Endodermal cell (in vitro differentiated cells): ENCODE data around the gene HS6ST3. TPM values are rescaled to one million over a fixed set of nuclear protein-coding genes. Genes with fewer than 3 reads are reported as not detected.

ENCODE experiments used
- DNase-seq: peaks from one replicate; pipeline ENCODE4 v3.0.0-alpha.2; 2017
- H3K27ac ChIP-seq: 2 replicates; pipeline ENCODE4 v1.5.1; 2013; ENCODE audit warnings: mild to moderate bottlenecking, low read depth, low read length, moderate library complexity
- H3K27me3 ChIP-seq: 2 replicates; pipeline ENCODE4 v1.6.1; 2013; ENCODE audit warnings: mild to moderate bottlenecking, low read length, moderate library complexity; ENCODE audit not compliant: insufficient read depth, control insufficient read depth, poor library complexity, severe bottlenecking
- H3K36me3 ChIP-seq: 2 replicates; pipeline ENCODE4 v1.7.0; 2013; ENCODE audit warnings: mild to moderate bottlenecking, low read length, moderate library complexity; ENCODE audit not compliant: control insufficient read depth, insufficient read depth
- H3K4me1 ChIP-seq: one replicate; pipeline ENCODE4 v1.7.0; 2013; ENCODE audit warnings: low read length; ENCODE audit not compliant: control insufficient read depth, insufficient read depth
- H3K4me3 ChIP-seq: 2 replicates; pipeline ENCODE4 v1.5.1; 2013; ENCODE audit warnings: mild to moderate bottlenecking, low read length, moderate library complexity
- H3K9ac ChIP-seq: 2 replicates; pipeline ENCODE4 v1.6.1; 2013; ENCODE audit warnings: mild to moderate bottlenecking, low read length, moderate library complexity; ENCODE audit not compliant: poor library complexity, severe bottlenecking; ENCODE audit errors: extremely low read depth
- H3K9me3 ChIP-seq: 2 replicates; pipeline ENCODE4 v1.6.1; 2013; ENCODE audit warnings: mild to moderate bottlenecking, low read length, moderate library complexity; ENCODE audit not compliant: control insufficient read depth
- H3K27ac Mint-ChIP-seq: 2 replicates; pipeline ENCODE4 v1.8.0; 2020; ENCODE audit warnings: mixed read lengths
- H3K27me3 Mint-ChIP-seq: 2 replicates; pipeline ENCODE4 v1.8.0; 2021; ENCODE audit warnings: mild to moderate bottlenecking, mixed read lengths; ENCODE audit not compliant: insufficient read depth
- H3K36me3 Mint-ChIP-seq: 2 replicates; pipeline ENCODE4 v1.8.0; 2020; ENCODE audit warnings: low read depth, mixed read lengths
- H3K4me1 Mint-ChIP-seq: 2 replicates; pipeline ENCODE4 v1.8.0; 2020; ENCODE audit warnings: mixed read lengths
- H3K4me3 Mint-ChIP-seq: 2 replicates; pipeline ENCODE4 v1.8.0; 2020; ENCODE audit warnings: mild to moderate bottlenecking, moderate library complexity, mixed read lengths
- H3K9me3 Mint-ChIP-seq: 2 replicates; pipeline ENCODE4 v1.8.0; 2020; ENCODE audit warnings: mild to moderate bottlenecking, mixed read lengths
- WGBS, 2 experiments: methylation state at CpG; one replicate each; pipeline versions ENCODE4 v1.1.5 to v1.1.7; 2013; ENCODE audit warnings: missing lambda C conversion rate in 2 of 2, mixed read lengths in 1 of 2; ENCODE audit not compliant: insufficient coverage in 1 of 2, insufficient read length in 1 of 2; 5-methylcytosine and 5-hydroxymethylcytosine counted together
- total RNA-seq, 2 donors: library from RNA; stranded (reverse); fragmentation: NEBNext Ultra II Directional in 1 of 2; extraction: Animal tissue kit (Norgen Biotek cat#: 25700) in 1 of 2; gene quantifications; 2 replicates in 1 of 2; 3 replicates in 1 of 2; pipeline ENCODE4 v1.2.1, GENCODE V29; 2021
- TF ChIP-seq, protein P1 (sequence below): fragments of 200-600 bp; sonication (generic); conservative IDR thresholded peaks from 2 replicates; pipeline ENCODE4 v1.5.0; 2021; ENCODE audit warnings: antibody characterized with exemption, mild to moderate bottlenecking

The HS6ST3 gene
- total RNA-seq, 2 donors from 2014 or later: 0.84 to 1.1 TPM

DNA sequence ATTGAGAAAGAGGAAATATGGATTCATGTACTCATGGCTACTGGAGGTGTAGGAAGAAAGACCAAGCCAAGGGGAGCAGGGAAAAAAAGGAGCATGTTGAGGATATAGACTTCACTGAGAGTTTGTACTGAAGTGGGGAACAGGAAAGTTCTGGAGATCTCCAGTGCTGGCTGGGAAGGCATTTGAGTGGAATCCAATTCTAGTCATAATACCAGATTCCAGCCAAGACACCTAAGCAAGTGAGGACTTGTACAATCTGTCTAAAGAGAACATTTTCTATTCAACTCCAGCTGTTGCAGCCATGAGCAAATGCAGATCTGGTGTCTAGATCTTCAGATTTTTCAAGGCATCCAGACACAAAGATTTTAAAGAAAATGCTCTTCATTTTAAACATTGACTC lies 491.8 kb downstream of the HS6ST3 start:
- no peak for DNase-seq
- Histone ChIP-seq H3K4me1 (no peaks in the 10 kb centered on the region), H3K4me3 (no peak overlapping the region), H3K27ac (no peak overlapping the region), H3K36me3 (no peaks in the 10 kb centered on the region), H3K9ac (no peak overlapping the region), H3K9me3 (peaks cover under 1% of the 10 kb centered on the region), H3K27me3 (no peaks in the 10 kb centered on the region)
- peaks cover 2% of the 10 kb centered on the region for H3K9me3 Mint-ChIP-seq
- H3K27me3 Mint-ChIP-seq: no peaks in the 10 kb centered on the region
- TF ChIP-seq, protein P1, sequence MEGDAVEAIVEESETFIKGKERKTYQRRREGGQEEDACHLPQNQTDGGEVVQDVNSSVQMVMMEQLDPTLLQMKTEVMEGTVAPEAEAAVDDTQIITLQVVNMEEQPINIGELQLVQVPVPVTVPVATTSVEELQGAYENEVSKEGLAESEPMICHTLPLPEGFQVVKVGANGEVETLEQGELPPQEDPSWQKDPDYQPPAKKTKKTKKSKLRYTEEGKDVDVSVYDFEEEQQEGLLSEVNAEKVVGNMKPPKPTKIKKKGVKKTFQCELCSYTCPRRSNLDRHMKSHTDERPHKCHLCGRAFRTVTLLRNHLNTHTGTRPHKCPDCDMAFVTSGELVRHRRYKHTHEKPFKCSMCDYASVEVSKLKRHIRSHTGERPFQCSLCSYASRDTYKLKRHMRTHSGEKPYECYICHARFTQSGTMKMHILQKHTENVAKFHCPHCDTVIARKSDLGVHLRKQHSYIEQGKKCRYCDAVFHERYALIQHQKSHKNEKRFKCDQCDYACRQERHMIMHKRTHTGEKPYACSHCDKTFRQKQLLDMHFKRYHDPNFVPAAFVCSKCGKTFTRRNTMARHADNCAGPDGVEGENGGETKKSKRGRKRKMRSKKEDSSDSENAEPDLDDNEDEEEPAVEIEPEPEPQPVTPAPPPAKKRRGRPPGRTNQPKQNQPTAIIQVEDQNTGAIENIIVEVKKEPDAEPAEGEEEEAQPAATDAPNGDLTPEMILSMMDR: no peak
- no peaks in the 10 kb centered on the region for H3K36me3 Mint-ChIP-seq
- H3K4me1 Mint-ChIP-seq: no peaks in the 10 kb centered on the region
- H3K27ac Mint-ChIP-seq: no peak overlapping the region
- H3K4me3 Mint-ChIP-seq: no peak overlapping the region

DNA sequence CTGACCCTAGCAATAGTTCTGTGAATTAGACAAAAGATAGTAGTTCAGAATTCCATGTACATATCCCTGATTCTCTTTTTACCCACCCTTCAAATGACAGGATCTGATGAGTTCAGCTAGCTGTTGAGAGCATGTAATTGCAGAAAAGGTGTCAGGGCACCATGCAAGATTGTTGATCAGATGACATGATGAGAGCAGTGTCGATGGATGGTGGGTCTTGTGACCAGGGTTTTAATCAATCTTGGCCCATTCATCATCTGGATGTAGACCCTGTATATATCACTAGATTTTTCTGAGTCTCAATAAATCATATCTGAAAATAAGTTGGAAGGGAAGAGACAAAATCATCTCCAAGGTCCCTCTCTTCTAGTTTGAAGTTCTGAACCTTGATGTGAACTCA lies 525.3 kb downstream of the HS6ST3 start:
- no peaks in the 10 kb centered on the region for H3K36me3 Mint-ChIP-seq
- no peak for DNase-seq
- TF ChIP-seq, protein P1: no peak
- H3K9me3 Mint-ChIP-seq: no peaks in the 10 kb centered on the region
- H3K4me3 Mint-ChIP-seq: no peak overlapping the region
- no peaks in the 10 kb centered on the region for H3K27me3 Mint-ChIP-seq
- Histone ChIP-seq H3K9ac (no peak overlapping the region), H3K4me1 (no peaks in the 10 kb centered on the region), H3K27me3 (no peaks in the 10 kb centered on the region), H3K4me3 (no peak overlapping the region), H3K9me3 (no peaks in the 10 kb centered on the region), H3K27ac (no peak overlapping the region), H3K36me3 (no peaks in the 10 kb centered on the region)
- H3K27ac Mint-ChIP-seq: no peak overlapping the region
- 89% methylated on average over 1 of the region's 1 CpG; no CpG with 5 or more reads in 1 of the 2 experiments for WGBS, 2 experiments
- no peaks in the 10 kb centered on the region for H3K4me1 Mint-ChIP-seq

DNA sequence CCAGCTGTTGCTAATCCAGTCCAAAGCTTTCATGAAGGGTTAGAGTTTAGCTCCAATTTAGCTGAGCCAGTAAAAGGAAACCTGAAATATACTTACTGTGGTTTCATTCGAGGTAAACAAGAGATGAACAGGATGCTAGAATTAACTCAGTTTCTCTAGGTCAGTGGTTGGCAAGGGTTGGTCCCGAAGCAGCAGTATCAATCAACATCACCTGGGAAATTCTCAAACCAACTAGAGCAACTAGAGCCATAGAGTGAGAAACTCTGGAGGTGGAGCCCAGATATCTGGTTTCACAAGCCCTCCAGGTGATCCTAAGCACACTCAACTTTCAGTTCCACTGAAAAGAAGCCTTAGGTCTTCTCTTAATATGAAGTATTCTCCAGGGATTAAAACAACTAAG lies 527.6 kb downstream of the HS6ST3 start:
- no peak overlapping the region for H3K27ac ChIP-seq
- WGBS, 2 experiments: 95% methylated on average over 2 of the region's 2 CpGs
- Mint-ChIP-seq H3K4me3 (no peak overlapping the region), H3K36me3 (no peaks in the 10 kb centered on the region), H3K27me3 (no peaks in the 10 kb centered on the region), H3K4me1 (peaks cover 6% of the 10 kb centered on the region), H3K9me3 (no peaks in the 10 kb centered on the region), H3K27ac (no peak overlapping the region)
- no peaks in the 10 kb centered on the region for H3K36me3 ChIP-seq
- H3K9ac ChIP-seq: no peak overlapping the region
- no peaks in the 10 kb centered on the region for H3K9me3 ChIP-seq
- no peaks in the 10 kb centered on the region for H3K27me3 ChIP-seq
- DNase-seq: no peak
- TF ChIP-seq, protein P1: no peak
- H3K4me3 ChIP-seq: no peak overlapping the region
- peaks cover 5% of the 10 kb centered on the region for H3K4me1 ChIP-seq
